Renal cortex interstitium (tissue), 11 donors: Measurements from ENCODE around the gene OR6B3. TPM values are rescaled to one million over a fixed set of nuclear protein-coding genes. Genes with fewer than 3 reads are reported as not detected.

Source experiments
- DNase-seq, 11 donors: peaks; one replicate each; pipeline ENCODE4 v3.0.0-alpha.2; 2013; ENCODE audit warnings: low read depth in 9 of 11, low spot score in 4 of 11; ENCODE audit errors: extremely low read depth in 1 of 11
- polyA plus RNA-seq, 3 donors: library from polyadenylated mRNA; unstranded; fragments of 120-200 nt; gene quantifications; one replicate each; pipeline ENCODE4 v1.2.1, GENCODE V29; 2013; ENCODE audit not compliant: insufficient read length in 3 of 3

OR6B3 gene
- polyA plus RNA-seq, 3 donors: not detected

DNA sequence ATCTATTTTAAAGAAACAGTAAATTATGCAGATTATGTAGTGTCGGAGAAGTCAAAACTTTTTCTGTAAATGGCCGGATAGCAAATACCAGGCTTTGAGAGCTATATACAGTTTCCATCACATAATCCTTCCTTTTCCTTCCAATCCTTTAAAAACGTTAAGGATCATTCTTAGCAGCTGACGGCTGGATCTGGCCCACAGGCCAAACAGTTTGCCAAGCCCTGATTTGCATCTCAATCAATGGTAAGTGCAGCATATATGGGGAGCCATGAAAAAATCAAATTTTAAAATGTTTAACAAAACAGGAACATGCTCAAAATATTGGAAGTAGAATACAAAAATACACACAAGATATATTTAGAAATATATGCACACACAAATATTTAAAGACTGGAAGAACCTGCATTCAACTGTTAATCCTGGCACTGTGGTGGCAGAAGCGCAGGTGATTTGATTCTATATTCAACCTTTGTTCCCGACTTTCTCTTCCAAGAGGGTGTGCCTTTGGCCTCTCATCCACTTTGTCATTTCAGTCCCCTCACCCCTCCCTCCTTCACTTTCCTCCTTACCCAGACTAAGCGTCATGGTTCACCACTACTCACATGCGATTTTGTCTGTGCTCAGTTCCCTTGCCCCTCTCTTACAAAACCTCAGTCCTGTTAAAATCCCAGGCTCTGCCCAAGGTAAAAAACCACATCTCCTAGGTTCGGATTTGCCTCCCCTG, 55.5 kb downstream of the OR6B3 start:
- no peak for DNase-seq

Other genes starting within 250 kb of the OR6B3 start
- 100 to 1,000 TPM; 116 to 127 (median 120) TPM for gene NDUFA10, start 28.2 kb downstream of the OR6B3 start, polyA plus RNA-seq
- not detected for gene OR6B2, start 23.1 kb downstream of the OR6B3 start, polyA plus RNA-seq
- gene COPS9, start 82.8 kb upstream of the OR6B3 start, polyA plus RNA-seq: 100 to 1,000 TPM in 1 of 3 donors, 10 to 100 TPM in 2; 74.5 to 103 (median 88.3) TPM
- under 1 TPM in 2 of 3 donors, not detected in 1; 0.36 to 0.43 TPM for gene OTOS, start 87.1 kb upstream of the OR6B3 start, polyA plus RNA-seq